HepG2 (cell line): ENCODE results near the gene CIBAR2. TPM values are rescaled to one million over a fixed set of nuclear protein-coding genes. Genes with fewer than 3 reads are reported as not detected.

Source experiments
- CEBPZ ChIP-seq: IDR thresholded peaks from 2 replicates; pipeline ENCODE4 v1.6.1; 2012; ENCODE audit warnings: low read length, improper control_type of control experiment
- FOSL2 ChIP-seq: sonication (generic); formaldehyde crosslinking; IDR thresholded peaks from 2 replicates; pipeline ENCODE4 v1.4.0; 2020; ENCODE audit warnings: missing genetic modification reagents
- HNRNPL ChIP-seq: fragments of 200-400 bp; formaldehyde crosslinking; IDR thresholded peaks from 2 replicates; pipeline ENCODE4 v1.6.1; 2017; ENCODE audit warnings: mild to moderate bottlenecking, low read depth, low read length
- MED8 ChIP-seq: sonication (generic); formaldehyde crosslinking; IDR thresholded peaks from 2 replicates; pipeline ENCODE4 v1.8.1; 2023; ENCODE audit warnings: mild to moderate bottlenecking, missing genetic modification reagents; ENCODE audit not compliant: insufficient replicate concordance
- RFXANK ChIP-seq: IDR thresholded peaks from 2 replicates; pipeline ENCODE4 v1.6.1; 2016
- SIX1 ChIP-seq: sonication (generic); formaldehyde crosslinking; IDR thresholded peaks from 2 replicates; pipeline ENCODE4 v1.4.0; 2020; ENCODE audit warnings: missing genetic modification reagents, borderline replicate concordance
- SKI ChIP-seq: fragments of 450-650 bp; IDR thresholded peaks from one replicate; pipeline ENCODE4 v1.6.1; 2018; ENCODE audit warnings: mild to moderate bottlenecking; ENCODE audit not compliant: partially characterized antibody
- ZBTB3 ChIP-seq: sonication (generic); formaldehyde crosslinking; IDR thresholded peaks from 2 replicates; pipeline ENCODE4 v1.4.0; 2020; ENCODE audit warnings: low read depth, mild to moderate bottlenecking, moderate library complexity, missing genetic modification reagents, borderline replicate concordance
- ZKSCAN8 ChIP-seq: IDR thresholded peaks from 2 replicates; pipeline ENCODE4 v1.6.1; 2016; ENCODE audit warnings: borderline replicate concordance, missing genetic modification reagents, missing compliant biosample characterization
- ZNF12 ChIP-seq: sonication (generic); formaldehyde crosslinking; IDR thresholded peaks from 2 replicates; pipeline ENCODE4 v1.5.0; 2020; ENCODE audit warnings: missing genetic modification reagents
- ZNF274 ChIP-seq: sonication (generic); formaldehyde crosslinking; IDR thresholded peaks from 2 replicates; pipeline ENCODE4 v1.5.1; 2020; ENCODE audit warnings: mild to moderate bottlenecking, missing genetic modification reagents
- ZNF513 ChIP-seq: sonication (generic); formaldehyde crosslinking; conservative IDR thresholded peaks from 2 replicates; pipeline ENCODE4 v1.5.0; 2020; ENCODE audit warnings: missing genetic modification reagents
- ZNF639 ChIP-seq: conservative IDR thresholded peaks from 2 replicates; pipeline ENCODE4 v1.6.1; 2018; ENCODE audit warnings: missing genetic modification reagents
- ZNF709 ChIP-seq: sonication (generic); formaldehyde crosslinking; IDR thresholded peaks from 2 replicates; pipeline ENCODE4 v1.5.0; 2020; ENCODE audit warnings: mild to moderate bottlenecking, missing genetic modification reagents
- ZNF891 ChIP-seq: sonication (generic); formaldehyde crosslinking; IDR thresholded peaks from 2 replicates; pipeline ENCODE4 v1.5.0; 2020; ENCODE audit warnings: mild to moderate bottlenecking, missing genetic modification reagents
- polyA plus RNA-seq, 8 experiments: library from polyadenylated mRNA; depleted of rRNA in 3 of 8; stranded (reverse) in 7 of 8; unstranded in 1 of 8; fragments of >200 nt; fragmentation: Illumina TruSeq in 4 of 8; extraction: Trizol in 4 of 8; gene quantifications; 2 replicates each; pipeline versions ENCODE4 v1.2.1 to v1.2.3, GENCODE V29; 2011 to 2016; ENCODE audit warnings: low read depth in 4 of 8, missing spikeins in 1 of 8, mixed read lengths in 1 of 8; ENCODE audit not compliant: insufficient read depth in 1 of 8
- total RNA-seq, 5 experiments: library from RNA; depleted of rRNA; stranded (reverse); fragments of >200 nt; fragmentation: Illumina TruSeq; extraction: Trizol; gene quantifications; 2 replicates each; pipeline ENCODE4 v1.2.3, GENCODE V29; 2016; ENCODE audit warnings: low read depth in 1 of 5
- TF ChIP-seq, protein P1 (sequence below): sonication (generic); formaldehyde crosslinking; IDR thresholded peaks from 2 replicates; pipeline ENCODE4 v1.5.0; 2020; ENCODE audit warnings: missing genetic modification reagents
- TF ChIP-seq, protein P2 (sequence below): sonication (generic); formaldehyde crosslinking; IDR thresholded peaks from 2 replicates; pipeline ENCODE4 v1.4.0; 2020; ENCODE audit warnings: missing genetic modification reagents
- TF ChIP-seq, protein P3 (sequence below): sonication (generic); formaldehyde crosslinking; IDR thresholded peaks from 2 replicates; pipeline ENCODE4 v1.8.0; 2022; ENCODE audit warnings: mild to moderate bottlenecking, missing genetic modification reagents; ENCODE audit not compliant: insufficient replicate concordance

The CIBAR2 gene
- total and polyA plus RNA-seq, 2 of the 13 experiments (the other 11 are each of a cell fraction or from before 2014, with no cell fraction given) = not detected

GRCh38 chr16:85125570-85126393 lies 13.5 kb upstream of the CIBAR2 start (continued):
- TF ChIP-seq HNRNPL (no peak), SIX1 (CRISPR knock-in tag) (no peak), ZNF513 (CRISPR knock-in tag) (no peak), ZNF891 (CRISPR knock-in tag) (0 out of 2 replicates have a peak, but pooled peaks have one; percentile 27), RFXANK (CRISPR knock-in tag) (no peak), ZNF274 (CRISPR knock-in tag) (peak; percentile 20; the same call in 1 of the 2 replicates), SKI (no peak), ZNF12 (no peak), ZNF639 (CRISPR knock-in tag) (no peak), ZBTB3 (CRISPR knock-in tag) (no peak), MED8 (CRISPR knock-in tag) (no peak), FOSL2 (CRISPR knock-in tag) (no peak), CEBPZ (no peak), ZKSCAN8 (CRISPR knock-in tag) (peak; percentile 94), ZNF709 (no peak)
- TF ChIP-seq, protein P1, sequence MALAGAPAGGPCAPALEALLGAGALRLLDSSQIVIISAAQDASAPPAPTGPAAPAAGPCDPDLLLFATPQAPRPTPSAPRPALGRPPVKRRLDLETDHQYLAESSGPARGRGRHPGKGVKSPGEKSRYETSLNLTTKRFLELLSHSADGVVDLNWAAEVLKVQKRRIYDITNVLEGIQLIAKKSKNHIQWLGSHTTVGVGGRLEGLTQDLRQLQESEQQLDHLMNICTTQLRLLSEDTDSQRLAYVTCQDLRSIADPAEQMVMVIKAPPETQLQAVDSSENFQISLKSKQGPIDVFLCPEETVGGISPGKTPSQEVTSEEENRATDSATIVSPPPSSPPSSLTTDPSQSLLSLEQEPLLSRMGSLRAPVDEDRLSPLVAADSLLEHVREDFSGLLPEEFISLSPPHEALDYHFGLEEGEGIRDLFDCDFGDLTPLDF (CRISPR knock-in tag) = no peak
- TF ChIP-seq, protein P2, sequence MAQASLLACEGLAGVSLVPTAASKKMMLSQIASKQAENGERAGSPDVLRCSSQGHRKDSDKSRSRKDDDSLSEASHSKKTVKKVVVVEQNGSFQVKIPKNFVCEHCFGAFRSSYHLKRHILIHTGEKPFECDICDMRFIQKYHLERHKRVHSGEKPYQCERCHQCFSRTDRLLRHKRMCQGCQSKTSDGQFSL (CRISPR knock-in tag) = no peak
- TF ChIP-seq, protein P3, sequence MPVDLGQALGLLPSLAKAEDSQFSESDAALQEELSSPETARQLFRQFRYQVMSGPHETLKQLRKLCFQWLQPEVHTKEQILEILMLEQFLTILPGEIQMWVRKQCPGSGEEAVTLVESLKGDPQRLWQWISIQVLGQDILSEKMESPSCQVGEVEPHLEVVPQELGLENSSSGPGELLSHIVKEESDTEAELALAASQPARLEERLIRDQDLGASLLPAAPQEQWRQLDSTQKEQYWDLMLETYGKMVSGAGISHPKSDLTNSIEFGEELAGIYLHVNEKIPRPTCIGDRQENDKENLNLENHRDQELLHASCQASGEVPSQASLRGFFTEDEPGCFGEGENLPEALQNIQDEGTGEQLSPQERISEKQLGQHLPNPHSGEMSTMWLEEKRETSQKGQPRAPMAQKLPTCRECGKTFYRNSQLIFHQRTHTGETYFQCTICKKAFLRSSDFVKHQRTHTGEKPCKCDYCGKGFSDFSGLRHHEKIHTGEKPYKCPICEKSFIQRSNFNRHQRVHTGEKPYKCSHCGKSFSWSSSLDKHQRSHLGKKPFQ = no peak
